NB4 (cell line): ENCODE results near the gene PCDHGB2.
"Not testable (repeated sequence)": the region's sequence is repeated elsewhere in the genome, so short reads cannot be mapped to it uniquely, and the experiment has no call there.

Experiments
- DNase-seq: peaks from one replicate; pipeline ENCODE4 v3.0.0; 2010; ENCODE audit warnings: low read depth
- H3K4me3 ChIP-seq: one replicate; pipeline ENCODE4 v1.5.1; 2011; ENCODE audit warnings: mild to moderate bottlenecking, low read depth, low read length, moderate library complexity
- MYC ChIP-seq: IDR thresholded peaks from 2 replicates; pipeline ENCODE4 v1.6.1; 2011; ENCODE audit warnings: low read depth, low read length
- POLR2A ChIP-seq: IDR thresholded peaks from 2 replicates; pipeline ENCODE4 v1.6.1; 2011; ENCODE audit warnings: mild to moderate bottlenecking; ENCODE audit not compliant: insufficient read length; ENCODE audit errors: extremely low read depth
- TF ChIP-seq, protein P1 (sequence below): IDR thresholded peaks from one replicate; pipeline ENCODE4 v1.5.1; 2012; ENCODE audit warnings: low read depth, low read length
- TF ChIP-seq, protein P2 (sequence below): IDR thresholded peaks from 2 replicates; pipeline ENCODE4 v1.6.1; 2011; ENCODE audit warnings: low read depth, low read length

The PCDHGB2 gene

DNA sequence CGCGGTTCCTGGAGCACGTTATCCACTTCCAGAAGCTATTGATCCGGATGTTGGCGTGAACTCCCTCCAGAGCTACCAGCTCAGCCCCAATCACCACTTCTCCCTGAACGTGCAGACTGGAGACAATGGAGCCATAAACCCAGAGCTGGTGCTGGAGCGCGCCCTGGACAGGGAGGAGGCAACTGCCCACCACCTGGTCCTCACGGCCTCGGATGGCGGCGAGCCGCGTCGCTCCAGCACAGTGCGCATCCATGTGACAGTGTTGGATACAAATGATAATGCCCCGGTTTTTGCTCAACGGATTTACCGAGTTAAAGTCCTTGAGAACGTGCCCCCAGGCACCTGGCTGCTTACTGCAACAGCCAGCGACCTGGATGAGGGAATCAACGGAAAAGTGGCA, 43.6 kb downstream of the PCDHGB2 start:
- DNase-seq: no peak
- TF ChIP-seq, protein P1, sequence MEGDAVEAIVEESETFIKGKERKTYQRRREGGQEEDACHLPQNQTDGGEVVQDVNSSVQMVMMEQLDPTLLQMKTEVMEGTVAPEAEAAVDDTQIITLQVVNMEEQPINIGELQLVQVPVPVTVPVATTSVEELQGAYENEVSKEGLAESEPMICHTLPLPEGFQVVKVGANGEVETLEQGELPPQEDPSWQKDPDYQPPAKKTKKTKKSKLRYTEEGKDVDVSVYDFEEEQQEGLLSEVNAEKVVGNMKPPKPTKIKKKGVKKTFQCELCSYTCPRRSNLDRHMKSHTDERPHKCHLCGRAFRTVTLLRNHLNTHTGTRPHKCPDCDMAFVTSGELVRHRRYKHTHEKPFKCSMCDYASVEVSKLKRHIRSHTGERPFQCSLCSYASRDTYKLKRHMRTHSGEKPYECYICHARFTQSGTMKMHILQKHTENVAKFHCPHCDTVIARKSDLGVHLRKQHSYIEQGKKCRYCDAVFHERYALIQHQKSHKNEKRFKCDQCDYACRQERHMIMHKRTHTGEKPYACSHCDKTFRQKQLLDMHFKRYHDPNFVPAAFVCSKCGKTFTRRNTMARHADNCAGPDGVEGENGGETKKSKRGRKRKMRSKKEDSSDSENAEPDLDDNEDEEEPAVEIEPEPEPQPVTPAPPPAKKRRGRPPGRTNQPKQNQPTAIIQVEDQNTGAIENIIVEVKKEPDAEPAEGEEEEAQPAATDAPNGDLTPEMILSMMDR: no peak
- TF ChIP-seq, protein P2, sequence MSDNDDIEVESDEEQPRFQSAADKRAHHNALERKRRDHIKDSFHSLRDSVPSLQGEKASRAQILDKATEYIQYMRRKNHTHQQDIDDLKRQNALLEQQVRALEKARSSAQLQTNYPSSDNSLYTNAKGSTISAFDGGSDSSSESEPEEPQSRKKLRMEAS: no peak
- TF ChIP-seq POLR2A: no peak
- TF ChIP-seq MYC: no peak
- H3K4me3 ChIP-seq: no peak overlapping the region

DNA sequence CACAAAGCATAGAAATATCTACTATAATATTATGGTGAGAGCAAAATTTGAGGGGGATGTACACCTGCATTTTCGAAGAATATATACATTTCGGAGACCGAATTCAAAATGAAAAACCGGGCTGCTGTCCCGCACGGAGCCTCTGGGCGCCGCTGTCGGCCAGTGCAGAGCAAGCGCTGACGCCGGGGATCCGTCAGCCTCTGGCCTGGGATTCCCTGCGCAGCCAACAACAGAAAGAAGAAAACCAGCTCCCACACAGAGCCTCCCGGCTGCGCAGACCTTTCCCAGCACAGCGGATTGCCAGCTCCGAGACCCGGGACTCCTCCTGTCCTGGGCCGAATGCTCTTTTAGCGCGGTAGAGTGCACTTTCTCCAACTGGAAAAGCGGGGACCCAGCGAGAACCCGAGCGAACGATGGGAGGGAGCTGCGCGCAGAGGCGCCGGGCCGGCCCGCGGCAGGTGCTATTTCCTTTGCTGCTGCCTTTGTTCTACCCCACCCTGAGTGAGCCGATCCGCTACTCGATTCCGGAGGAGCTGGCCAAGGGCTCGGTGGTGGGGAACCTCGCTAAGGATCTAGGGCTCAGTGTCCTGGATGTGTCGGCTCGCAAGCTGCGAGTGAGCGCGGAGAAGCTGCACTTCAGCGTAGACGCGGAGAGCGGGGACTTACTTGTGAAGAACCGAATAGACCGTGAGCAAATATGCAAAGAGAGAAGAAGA, 48.2 kb downstream of the PCDHGB2 start, which contains the start of gene PCDHGB6:
PCDHGB6 (plus strand) TSS at position 232 of the 716 bp plus-strand sequence; CDS start at position 414, 182 bp downstream.
- DNase-seq, H3K4me3 ChIP-seq: not testable (repeated sequence)
- TF ChIP-seq, protein P1: peak; percentile 35

DNA sequence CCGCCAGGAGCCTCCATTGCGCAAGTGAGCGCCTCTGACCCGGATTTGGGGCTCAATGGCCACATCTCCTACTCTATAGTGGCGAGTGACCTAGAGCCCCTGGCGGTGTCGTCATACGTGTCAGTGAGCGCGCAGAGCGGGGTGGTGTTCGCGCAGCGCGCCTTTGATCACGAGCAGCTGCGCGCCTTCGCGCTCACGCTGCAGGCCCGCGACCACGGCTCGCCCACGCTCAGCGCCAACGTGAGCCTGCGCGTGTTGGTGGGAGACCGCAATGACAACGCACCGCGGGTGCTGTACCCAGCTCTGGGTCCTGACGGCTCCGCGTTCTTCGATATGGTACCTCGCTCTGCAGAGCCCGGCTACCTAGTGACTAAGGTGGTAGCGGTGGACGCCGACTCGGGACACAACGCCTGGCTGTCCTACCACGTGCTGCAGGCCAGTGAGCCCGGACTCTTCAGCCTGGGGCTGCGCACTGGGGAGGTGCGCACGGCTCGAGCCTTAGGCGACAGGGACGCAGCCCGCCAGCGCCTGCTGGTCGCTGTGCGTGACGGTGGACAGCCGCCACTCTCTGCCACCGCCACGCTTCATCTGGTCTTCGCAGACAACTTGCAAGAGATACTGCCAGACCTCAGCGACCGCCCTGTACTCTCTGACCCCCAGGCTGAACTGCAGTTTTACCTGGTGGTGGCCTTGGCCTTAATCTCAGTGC, 50.0 kb downstream of the PCDHGB2 start:
- no peak for TF ChIP-seq MYC
- DNase-seq: no peak

DNA sequence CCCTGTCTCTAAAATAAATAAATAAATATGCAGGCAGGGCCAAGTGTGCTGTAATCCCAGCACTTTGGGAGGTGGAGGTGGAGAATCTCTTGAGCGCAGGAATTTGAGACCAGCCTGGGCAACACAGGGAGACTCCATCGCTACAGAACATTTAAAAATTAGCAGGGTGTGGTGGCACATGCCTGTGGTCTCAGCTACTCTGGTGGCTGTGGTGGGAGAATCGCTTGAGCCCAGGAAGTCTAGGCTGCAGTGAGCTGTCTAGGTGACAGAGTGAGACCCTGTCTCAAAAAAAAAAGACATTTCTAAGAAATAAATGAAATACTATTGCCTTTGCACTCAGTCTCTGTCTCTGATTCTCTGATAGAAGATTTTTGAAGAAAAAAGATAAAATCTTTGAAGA, 51.8 kb downstream of the PCDHGB2 start:
- H3K4me3 ChIP-seq: no peak overlapping the region
- TF ChIP-seq MYC (no peak), POLR2A (no peak)
- TF ChIP-seq, protein P2: no peak
- TF ChIP-seq, protein P1: no peak
- DNase-seq: no peak

More for the DNA sequence above, 50.0 kb downstream of the PCDHGB2 start:
- H3K4me3 ChIP-seq: no peak overlapping the region
